GM19023 (cell line): ENCODE data around the gene NPHP4.

Source experiments
- ATAC-seq: cut with Tn5 transposase; IDR thresholded peaks from one replicate; pipeline ENCODE4 v1.9.1; 2021; ENCODE audit warnings: mild to moderate bottlenecking, moderate library complexity; ENCODE audit not compliant: unreplicated experiment

The NPHP4 gene

DNA sequence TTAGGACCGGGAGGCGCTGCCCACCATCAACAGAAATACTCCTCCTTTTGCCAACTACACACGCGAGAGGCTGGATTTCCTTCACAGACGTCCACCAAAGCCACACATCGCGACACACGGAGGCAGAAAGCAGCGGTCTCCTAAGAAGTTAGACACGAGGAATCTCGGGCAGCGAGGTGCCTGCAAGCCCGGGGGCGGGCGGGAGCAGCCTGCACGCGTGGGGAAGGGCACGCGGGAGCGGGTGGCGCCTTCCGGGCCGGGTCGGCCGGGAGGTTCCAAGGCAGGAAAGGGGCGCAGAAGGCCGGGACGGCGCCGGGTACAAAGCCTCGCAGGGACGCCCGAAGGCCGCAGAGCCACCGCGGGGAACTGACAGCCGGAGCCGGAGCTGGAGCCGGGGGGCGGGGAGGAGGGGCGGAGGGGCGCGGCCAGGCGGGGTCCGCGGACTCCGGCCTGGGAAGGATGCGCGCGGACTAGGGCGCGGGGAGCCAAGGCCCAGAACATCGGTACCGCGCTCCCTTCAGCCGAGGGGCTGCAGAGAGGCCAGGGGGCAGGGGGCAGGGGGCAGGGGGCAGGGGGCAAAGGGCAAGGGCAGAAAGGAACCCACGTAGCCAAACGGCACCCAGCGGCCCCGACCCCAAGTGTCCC lies 722 bp downstream of the NPHP4 start:
- ATAC-seq = peak; percentile 21

GRCh38 chr1:5990913-5991312 lies 1.3 kb downstream of the NPHP4 start:
- no peak for ATAC-seq

GRCh38 chr1:5989731-5990271 lies 2.4 kb downstream of the NPHP4 start:
- ATAC-seq = no peak

GRCh38 chr1:5989286-5989605 lies 3.0 kb downstream of the NPHP4 start:
- ATAC-seq = no peak

DNA sequence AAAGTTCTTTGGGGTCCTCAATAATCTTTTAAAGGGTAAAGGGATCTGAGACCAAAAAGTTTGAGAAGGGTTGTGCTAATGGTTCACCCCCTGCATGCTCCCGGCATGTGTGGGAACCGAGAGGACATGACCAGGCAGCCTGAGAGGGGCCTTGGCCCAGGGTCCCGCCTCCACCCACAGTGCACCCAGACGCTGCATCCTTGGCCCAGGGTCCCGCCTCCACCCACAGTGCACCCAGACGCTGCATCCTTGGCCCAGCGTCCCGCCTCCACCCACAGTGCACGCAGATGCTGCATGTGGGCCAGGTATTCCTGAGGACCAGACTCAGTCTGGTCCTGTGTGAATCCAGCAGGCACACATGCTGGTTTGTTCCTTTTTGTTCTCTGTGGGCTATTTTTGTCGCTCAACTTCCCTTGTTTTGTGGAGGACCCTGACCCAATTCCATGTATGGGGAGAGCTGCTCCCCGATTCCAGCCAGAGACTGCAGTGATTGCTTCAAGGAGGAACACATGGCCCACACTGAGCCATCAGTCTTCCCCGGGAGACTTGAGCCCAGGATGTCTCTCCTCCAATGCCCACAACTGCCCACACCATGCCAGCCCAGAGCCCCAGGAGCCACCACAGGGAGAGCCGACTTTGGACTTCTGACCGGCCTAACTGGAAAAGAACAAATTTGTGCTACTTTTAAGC lies 3.5 kb downstream of the NPHP4 start:
- no peak for ATAC-seq

- no peak for ATAC-seq
Observed at GRCh38 chr1:5986018-5986417, 6.2 kb downstream of the NPHP4 start.

DNA sequence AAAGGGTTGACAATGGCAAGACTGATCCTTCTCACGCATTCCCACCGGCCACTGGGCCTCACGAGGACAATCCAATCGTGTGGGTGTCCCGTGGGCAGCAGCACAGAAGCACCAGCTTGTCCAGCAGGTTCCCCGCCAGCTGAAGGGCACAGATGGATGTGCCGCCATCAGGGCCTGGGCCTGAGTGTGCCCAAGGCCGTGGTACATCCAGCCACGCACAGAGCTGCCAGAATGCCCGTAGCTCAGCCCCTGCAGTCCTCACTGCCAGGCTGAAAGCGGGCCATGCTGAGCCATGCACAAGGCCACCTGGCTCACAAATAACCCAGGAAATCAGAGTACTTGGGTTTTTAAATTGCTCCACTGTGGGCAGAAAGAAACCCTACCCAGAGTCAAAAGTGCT lies 7.0 kb downstream of the NPHP4 start:
- ATAC-seq = no peak

DNA sequence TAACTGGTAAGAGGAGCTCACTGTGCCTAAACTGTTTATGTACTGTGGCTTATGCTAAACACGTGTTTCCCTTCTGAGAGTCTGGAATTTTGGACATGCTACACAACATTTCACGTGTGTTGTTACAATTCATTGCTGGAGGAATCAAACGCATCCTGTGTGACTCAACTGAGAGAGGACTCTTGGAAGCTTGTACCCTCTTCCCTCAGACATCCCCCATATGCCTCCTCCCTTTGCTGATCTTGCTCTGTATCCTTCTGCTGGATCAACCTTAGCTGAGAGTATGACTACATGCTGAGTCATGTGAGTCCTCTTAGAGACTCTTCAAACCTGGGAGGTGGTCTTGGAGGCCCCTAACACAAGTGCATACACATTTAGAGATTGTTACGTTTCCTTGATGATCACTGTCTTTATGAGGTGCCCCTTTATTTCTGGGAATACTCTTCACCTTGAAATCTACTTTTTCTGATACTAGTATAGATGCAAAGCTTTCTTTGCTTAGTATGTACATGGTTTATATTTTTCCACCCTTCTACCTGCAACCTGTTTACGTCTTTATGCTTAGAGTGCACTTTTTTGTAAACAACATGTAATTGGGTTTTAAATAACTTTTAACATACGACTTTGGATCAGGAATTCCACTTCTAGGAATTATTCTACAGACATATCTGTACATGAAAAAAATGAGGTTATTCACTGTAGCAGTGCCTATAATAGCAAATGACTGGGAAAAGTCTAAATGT lies 8.7 kb downstream of the NPHP4 start:
- ATAC-seq = no peak

GRCh38 chr1:5982868-5983267 lies 9.4 kb downstream of the NPHP4 start:
- no peak for ATAC-seq

DNA sequence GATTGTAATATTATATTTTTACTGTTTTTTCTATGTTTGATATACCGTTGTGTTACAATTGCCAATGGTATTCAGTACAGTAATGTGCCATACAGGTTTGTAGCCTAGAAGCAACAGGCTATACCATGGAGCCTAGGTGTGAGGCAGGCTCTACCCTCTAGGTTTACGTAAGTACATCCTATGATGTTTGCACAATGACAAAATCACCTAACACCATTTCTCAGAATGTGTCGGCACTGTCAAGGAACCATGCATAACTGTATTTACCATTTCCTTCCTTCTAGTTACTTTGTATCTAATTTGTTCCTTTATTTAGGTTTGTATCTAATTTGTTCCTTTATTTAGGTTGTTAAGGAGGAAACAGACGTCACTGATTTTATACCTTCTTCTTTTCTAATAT lies 9.9 kb downstream of the NPHP4 start:
- no peak for ATAC-seq

DNA sequence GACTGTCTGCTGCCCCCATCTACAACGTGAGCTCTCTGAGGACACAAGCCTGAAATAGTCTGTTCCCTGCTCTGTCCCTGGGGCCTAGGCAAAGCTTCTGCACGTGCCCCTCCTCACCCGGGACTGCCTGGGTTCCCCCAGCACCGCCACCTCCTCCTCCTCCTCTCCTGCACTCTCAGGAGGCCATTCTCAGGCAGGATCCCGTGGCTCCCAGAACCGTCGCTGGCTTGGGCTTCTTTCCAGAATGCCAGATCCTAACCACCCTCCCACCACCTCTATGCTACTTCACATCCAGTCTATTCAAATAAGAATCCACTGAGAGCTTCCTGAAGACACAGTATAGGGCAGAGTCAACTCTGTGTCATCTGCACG lies 11.2 kb downstream of the NPHP4 start:
- no peak for ATAC-seq

DNA sequence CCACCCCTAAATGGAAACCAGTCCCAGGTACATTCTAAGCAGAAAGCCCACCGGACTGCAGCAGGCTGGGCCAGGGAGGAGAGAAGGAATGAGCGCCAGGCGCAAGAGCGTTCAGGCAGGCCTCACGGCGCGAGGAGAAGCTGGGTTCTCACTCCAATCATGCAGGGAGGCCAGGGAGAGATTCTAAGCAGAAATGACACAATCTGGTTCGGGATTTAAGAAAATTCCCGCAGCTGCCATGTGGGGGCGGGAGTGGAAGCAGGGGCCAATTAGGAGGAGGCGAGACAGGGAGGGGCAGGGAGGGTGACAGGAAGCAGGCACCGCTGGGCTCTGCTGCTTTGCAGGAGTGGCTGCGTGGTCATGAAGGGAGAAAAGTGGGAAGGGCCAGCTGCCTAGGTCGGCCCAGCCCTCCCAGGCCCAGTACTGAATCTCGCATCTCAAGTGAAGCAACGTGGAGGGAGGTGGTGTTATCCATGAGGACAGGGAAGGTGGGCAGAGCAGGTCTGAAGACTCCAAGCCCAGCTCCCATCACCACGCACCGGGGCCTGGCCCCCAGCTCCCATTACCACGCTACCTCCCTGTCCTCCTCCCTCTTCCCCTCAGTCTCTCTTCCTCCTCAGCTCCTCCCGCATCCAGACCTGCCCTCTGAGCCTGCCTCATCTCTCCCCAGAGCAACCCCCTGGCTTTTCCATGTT lies 11.8 kb downstream of the NPHP4 start:
- no peak for ATAC-seq

- no peak for ATAC-seq
Observed at GRCh38 chr1:5979536-5980313, 12.5 kb downstream of the NPHP4 start.

GRCh38 chr1:5978452-5978851 lies 13.8 kb downstream of the NPHP4 start:
- no peak for ATAC-seq

- no peak for ATAC-seq
Observed at GRCh38 chr1:5977494-5978444, 14.5 kb downstream of the NPHP4 start.

DNA sequence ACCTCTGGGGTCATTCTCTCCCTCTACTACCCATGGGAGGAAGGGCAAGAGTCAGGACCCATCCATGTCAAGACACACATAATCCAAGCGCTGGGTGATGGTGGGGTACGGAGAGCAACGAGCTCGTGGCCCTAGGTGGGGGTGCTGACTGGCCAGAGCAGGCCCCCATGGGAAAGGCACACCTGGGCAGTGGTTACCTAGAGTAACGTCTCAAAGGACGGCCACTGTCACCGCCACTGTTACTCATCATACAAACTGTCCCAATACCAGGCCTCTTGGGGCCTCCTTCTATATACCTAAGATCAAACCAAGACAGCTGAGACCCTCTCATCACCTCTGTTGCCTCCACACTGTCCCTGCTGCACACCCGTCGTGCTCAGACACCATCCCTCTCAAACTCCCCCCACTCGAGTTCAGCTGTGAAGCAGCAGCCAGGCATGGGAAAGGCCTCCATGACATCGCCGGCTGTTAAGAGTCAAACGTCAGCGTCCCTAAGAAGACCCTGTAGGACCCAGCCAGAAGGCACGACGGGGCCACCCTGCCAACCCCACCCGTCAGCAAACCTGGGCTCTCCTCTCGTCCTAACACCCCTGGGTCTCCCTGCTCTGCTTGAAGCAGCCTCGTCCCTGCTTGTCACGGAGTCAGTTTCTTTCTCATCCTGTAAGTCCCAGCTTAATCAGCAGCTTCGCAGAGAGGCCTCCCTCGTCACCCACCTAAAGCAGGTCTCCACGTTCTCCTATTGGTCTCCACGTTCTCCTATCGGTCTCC lies 15.3 kb downstream of the NPHP4 start:
- ATAC-seq = no peak

DNA sequence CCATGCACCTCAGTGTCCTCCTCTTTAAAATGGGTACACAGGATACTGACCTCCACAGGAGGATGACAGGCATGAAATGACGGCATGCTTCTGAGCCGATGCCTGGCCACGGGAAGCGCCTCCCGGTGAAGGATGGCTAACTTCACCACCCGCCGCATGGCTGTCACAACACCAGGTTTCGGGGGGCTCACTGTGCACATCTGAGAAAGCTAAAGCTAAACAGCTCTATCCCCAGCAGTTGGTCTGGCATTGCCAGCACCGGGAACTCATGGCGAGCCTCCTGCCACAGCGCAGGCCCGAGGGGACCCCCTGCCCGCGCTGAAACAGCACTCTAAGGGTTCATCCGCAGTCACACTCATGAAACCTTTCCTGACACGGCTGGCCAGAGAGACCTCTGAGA lies 16.0 kb downstream of the NPHP4 start:
- no peak for ATAC-seq

DNA sequence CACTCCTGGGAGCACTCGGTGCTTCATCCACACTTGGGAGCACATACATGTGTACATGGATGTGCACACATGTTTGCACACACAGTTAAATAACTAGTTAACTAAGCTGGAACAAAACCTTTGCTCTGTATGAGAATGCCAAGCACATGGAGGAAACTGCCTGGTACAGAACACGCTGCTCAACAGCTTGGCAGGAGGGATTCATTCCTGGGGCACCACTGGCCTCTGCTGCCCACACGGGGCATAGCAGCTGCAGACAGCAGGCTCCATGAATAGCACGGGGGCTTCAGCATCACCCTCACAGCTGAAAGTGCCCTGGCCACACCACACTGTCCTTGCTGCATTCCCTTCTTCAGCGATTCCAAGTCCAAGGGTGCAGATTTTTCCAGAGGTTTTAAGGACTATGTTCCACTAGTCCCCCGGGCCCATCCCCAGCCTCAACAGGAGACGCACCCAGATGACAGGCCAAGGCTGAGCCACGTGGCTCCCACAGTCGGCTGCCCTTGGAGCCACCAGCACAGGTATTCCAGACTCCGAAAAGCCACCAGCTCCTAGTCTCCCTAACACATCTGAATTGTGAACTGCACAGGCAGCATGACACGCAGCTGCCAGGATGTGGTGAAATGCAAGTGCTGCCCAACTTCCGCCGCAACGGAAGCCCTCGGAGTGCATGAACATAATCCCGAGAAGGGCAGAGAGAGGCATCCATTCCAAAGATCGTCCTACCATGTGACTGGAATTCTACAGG lies 16.9 kb downstream of the NPHP4 start:
- ATAC-seq = no peak
